ENCODE data around the gene VWA5B1.

VWA5B1 gene

DNA sequence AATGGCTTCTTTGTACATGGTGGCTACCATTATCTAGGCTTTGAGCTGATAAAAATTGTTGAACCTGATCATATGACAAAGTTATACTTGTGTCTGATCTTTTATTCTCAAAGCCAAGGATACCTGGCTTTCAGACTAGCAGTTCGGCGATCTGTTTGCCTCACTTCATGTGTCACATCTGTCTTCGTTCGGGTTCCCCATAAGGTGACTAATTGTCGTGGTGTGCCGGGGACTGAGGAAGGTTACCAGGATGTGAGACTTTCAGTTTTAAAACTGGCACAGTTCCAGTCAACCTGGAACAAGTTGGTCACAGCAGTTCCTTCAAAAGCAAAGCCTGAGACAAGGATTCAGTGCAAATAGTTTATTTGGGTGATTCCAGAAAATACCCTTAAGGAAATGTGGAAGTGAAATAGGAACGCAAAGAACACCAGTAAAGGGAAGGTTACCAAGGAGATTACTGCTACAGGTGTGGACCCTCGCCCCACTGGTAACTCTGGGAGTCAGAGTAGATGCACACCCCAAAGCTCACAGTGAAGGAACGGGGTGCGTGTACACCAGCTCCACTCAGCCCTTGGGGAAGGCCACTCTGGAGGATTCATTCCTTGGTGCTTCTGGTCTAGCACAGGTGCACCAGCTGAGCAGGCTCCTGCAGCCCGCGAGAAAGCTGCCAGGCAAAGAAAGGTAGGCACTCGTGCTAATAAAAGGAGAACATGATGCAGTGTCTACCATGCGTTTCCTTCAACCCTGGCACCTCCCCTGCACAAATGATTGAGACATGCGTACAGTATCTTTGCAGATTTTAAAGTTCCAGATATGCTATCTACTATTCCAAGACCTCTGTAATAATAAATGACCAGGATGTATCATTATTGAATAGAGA, 69.0 kb downstream of the VWA5B1 start:
- no peak for DNase-seq (ENCODE audit: insufficient read length, low spot score)

DNA sequence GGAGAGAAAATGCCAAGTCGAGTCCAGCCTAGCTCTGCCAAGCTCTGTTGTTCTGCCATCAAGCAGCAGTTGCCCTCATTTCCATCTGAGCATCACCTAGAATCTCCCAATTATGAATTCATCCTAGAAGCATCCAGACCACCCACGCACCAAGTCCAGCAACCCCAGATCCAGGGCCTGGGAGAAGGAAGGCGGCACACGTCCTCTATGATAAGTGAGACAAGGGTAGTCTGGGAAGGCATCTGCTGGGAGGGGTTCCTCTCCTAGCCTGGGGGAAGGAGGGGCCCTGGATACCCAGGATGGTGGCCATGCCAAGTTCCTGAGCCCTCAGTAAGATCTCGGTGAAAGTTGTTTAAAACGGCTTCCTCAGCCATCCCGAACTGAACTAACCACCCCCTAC, 70.7 kb downstream of the VWA5B1 start:
- FAIRE-seq (no peak), DNase-seq (ENCODE audit: insufficient read length, low spot score) (no peak)

More for the DNA sequence above, 69.0 kb downstream of the VWA5B1 start:
- no peak for FAIRE-seq

DNA sequence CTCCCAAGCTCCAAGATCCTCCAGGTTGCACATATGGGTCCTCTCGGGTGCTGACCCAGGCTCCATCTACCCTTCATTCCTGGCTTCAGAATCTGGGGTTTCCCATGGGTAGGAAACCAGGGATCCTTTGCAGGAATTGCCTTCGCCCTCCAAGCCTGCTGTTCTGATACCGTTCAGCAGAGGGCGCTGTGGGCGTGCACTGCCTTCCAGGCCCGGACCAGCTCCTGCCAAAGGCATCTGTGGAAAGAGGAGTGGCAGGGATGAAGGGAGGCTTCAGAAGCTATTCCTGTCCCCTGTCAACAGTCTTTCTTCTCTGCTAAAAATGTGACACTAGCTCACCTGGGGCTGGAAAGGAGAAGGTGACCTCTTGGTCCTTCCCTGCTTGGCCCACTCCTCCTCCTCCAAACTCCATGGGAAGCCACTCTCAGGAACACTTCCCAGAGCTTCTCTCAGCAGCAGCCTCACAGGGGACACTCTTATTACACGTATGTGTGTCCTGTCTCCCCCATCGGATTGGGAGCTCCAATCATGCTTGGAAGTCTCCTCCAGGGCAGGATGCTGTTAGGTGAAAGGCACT, 71.2 kb downstream of the VWA5B1 start:
- peak; percentile 67 for DNase-seq (ENCODE audit: insufficient read length, low spot score)

DNA sequence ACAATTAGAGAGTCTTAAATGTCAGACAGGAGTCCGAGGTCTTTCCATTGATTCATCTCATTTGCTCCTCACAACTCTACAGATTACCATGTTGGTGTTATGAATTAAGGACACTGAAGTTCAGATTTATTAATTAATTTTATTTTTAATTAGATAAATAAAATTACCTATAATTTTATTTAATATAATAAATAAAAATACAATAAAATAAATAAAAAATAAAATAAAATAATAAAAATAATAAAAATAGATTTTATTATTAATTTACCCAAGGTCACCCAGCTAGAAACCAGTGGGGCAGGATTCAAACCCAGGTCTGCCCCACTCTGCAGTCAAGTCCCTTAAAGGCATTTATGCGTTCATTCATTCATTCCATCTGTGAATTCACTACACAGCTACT, 72.2 kb downstream of the VWA5B1 start:
- no peak for DNase-seq (ENCODE audit: insufficient read length, low spot score)
- FAIRE-seq = no peak

More for the DNA sequence above, 71.2 kb downstream of the VWA5B1 start:
- FAIRE-seq = peak; percentile 38

DNA sequence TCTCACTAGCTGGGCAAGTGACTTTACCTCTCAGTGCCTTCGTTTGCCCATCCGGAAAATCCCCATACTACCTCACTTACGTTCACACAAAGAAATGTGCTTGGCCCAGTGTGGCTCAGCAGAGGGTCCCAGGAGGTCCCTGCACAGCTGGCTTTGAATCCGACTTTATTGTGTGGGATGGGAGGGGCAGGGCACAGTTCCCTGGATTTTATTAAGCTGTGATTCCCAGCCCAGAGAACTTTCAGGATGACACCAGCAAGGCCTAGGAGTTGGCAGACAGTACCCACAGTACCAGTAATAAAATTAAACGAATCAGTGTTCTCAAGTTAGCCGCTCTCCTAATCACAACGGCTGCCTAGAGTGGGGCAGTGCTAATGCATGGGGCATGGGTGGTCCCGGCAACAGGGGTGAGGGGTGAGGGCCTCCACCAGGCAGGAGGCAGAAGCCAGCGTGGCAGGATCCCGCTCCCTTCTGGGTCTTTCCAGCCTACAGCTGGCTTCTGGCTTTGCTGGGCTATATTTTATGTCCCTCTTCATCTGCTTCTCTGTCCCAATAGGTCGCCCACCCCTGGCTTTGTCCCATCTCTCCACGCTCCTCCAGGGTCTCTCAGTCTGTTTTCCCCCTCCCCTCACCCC, 74.9 kb downstream of the VWA5B1 start:
- FAIRE-seq (no peak), DNase-seq (ENCODE audit: insufficient read length, low spot score) (no peak)

DNA sequence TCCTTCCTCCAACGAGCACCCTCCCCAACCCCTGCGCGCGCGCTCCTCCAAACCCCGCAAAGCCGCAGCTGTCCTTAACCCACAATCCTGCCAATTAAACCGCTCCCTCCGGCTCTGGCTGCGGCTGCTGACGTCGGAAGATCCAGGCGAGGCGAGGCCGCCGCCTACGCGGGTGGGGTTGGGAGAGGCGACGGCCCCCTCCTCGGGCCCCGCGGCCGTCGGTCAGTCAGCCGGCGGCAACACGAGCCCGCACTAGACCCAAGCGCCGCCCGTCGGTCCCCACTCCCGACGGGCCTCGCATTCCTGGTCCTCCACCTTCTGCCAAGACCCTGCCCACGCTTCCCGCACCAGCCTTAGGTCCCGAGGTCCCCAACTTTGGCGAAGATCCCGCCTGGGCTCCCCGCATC, 75.4 kb downstream of the VWA5B1 start:
- DNase-seq (ENCODE audit: insufficient read length, low spot score) (no peak), FAIRE-seq (no peak)

DNA sequence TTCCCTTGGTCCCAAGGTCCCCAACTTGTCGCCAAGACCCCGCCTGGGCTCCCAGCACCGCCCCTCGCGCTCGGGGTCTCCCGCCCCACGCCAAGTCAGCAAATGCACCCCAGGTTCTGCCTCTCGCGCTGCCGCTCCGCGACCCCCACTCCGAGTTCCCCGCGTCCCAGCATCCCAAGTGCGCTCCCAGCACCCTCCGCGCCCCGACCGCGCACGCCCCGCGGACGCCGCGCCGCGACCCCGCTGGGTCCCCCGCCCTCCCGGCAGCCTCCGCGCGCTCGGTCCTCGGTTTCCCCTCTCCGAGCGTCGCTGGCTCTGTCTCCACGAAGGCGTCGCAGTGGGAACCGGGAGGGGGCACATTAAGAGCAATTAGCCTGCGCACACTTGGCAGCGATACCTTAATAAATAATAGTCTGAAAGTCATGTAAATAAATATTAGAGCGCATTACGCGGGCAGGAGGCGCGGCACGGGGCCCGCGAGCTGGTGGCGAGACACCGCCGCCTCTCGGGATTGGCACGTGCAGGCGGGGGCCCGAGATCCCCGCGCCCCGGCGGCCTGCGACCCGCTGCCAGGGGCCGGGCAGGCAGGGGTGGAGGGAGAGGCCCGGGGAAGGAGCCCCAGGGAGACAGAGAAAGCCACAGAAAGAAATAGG, 75.9 kb downstream of the VWA5B1 start:
- no peak for DNase-seq (ENCODE audit: insufficient read length, low spot score)

DNA sequence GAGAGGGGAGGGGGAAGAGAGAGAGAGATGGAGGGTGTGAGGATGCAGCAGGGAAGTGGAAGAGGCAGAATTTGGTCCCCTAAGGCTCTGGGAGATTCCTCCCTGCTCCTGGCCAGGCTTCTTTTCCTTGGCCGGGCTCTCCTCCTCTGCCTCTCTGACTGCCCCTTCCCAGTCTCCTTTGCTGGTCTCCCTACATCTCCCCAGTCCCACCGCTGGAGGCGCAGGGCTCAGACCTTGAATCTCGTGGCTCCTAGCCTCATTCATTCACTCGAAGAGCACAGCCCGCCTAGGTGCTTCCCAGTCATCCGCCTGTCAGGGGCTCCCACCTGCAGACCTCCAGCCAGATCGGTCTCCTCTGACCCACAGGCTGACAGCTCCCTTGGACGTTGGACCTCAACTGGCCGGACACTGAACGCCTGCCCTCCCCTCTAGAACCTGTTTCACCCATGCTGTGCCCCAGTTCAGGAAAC, 76.5 kb downstream of the VWA5B1 start:
- FAIRE-seq (no peak), DNase-seq (ENCODE audit: insufficient read length, low spot score) (peak; percentile 30)

More for the DNA sequence above, 75.9 kb downstream of the VWA5B1 start:
- FAIRE-seq = no peak

DNA sequence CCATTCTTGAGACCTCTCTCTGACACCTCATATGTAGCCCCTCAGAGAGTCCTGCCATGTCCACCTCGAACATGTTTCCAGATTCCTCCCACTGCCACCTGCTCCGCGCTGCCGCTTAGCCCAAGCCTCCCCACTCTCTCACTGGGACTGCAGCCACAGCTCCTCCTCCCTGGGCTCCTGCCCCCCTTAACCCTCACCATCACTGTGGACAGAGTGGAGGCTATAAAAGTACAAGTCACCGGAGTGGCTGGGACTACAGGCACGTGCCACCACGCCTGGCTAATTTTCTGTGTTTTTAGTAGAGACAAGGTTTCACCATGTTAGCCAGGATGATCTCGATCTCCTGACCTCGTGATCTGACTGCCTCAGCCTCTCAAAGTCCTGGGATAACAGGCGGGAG, 77.0 kb downstream of the VWA5B1 start:
- FAIRE-seq = no peak
- DNase-seq (ENCODE audit: insufficient read length, low spot score) = no peak

DNA sequence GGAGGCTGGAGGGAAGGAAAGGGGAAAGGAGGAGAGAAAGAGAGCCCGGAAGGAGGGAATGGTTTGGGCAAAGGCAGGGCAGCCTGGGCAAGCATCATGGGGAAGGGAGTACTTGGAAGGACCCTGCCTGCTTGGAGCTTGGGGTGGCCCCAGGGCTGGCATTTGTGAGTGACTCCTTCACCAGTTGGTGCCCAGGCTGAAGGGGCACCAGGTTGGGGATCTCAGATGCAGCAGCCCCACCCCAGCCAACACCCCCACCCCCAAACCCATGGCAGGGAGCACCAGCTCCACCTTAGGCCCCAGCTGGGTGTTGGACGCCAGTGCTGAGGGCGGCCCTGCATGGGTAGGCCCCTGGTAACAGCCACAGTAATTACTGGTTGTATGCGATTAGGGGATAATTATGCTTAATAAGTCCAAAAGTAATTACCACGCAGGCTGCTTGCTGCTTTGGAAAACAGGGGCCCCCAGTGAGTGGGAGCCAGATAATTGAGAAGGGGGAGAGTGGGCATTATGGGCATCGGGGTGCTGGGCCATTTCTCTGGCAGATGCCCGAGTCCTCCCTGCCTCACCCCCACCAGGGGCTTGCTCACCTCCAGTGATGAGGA, 78.3 kb downstream of the VWA5B1 start:
- FAIRE-seq (no peak), DNase-seq (ENCODE audit: insufficient read length, low spot score) (no peak)

DNA sequence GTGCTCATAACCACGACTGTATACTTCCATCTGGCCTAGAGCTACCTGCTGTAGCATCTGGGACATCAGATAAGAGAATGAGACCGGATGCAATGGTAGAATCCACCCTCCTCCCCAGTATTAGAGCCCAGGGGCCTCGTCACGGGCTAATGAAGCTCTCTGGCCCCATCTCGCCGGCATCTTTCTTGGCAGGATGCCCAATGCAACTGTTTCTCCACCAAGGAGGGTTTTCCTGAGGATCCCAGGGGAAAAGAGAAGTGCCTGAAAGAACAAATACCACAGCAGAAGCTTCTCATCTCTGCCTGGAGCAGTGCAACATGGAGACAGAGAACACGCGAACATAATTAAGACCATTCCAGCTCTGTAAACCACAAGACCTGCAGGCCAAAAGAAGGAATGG, 80.0 kb downstream of the VWA5B1 start:
- no peak for FAIRE-seq
- DNase-seq (ENCODE audit: insufficient read length, low spot score) = no peak

DNA sequence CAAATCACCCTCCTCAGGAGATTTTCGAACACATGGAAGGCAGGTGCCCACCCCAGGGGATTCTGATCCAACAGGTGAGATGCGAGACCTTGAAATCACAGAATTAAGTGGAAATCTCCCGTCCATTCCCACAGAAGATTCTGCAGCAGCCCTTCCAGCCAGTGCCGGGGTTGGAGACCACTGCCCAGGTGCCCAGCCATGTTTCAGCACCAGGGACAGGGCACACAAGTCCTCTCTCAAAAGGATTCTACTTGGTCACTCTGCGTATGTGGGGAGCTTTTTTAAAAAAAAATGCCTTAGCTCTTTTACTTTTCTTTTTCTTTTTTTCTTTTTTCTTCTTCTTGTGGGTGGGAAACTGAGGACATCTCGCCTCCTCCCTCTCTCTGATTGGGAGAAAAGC, 80.7 kb downstream of the VWA5B1 start:
- no peak for DNase-seq (ENCODE audit: insufficient read length, low spot score)
- no peak for FAIRE-seq

DNA sequence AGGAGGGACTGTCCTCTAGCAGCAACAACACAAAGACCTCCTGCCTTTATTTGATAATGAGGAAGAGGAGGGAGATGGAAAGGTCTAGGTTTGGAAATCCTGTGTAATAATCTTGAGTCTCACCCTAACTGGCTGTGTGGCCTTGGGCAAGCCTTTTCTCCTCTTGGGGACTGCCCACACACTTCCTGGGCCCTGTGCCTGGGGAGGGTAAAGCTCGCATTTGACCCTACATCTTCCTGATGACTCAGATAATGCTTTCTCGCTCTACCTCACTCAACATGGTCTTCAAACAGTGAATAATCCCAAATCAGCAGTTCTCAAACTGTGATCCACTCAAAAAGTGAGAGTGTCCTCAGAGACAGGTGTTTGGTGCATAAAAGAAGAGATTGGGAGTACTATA, 81.2 kb downstream of the VWA5B1 start:
- FAIRE-seq = no peak
- no peak for DNase-seq (ENCODE audit: insufficient read length, low spot score)

DNA sequence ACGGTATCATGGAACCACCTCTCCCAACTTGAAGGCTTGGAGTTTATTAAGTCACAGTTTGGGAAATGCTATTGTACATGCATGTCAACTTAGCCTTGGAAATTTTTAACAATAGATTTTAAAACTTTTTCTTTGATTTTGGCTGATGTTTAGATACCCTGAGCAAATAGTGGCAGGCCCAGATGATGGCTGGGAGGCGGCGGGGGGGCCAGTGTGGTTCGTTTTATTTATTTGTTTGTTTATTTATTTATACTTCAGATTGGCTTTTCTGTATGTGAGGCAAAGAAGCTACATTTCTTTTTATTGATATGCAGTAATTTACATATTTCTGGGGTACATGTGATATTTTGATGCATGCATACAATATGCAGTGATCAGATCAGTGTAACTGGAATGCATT, 82.0 kb downstream of the VWA5B1 start:
- FAIRE-seq = no peak

DNA sequence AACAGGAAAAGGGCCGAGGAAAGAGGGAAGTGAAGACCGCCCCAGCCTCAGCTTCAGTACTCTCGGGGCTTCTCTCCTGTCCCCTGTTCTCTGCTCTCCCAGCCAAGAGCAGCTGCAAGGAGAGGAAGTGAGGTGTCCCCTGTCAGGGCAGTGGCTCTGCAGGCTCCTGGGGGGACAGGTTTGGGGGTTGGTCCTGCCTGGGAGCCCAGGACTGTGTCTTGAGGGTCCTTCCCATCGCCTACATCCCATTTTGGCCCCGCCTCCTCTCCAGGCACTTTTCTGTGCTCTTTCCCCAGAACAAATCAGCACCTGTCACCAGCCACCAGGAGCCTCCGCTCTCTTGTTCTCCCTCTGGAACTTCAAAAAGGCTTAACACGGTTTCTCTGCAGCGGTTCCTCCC, 82.6 kb downstream of the VWA5B1 start:
- FAIRE-seq (no peak), DNase-seq (ENCODE audit: insufficient read length, low spot score) (no peak)

More for the DNA sequence above, 82.0 kb downstream of the VWA5B1 start:
- no peak for DNase-seq (ENCODE audit: insufficient read length, low spot score)

DNA sequence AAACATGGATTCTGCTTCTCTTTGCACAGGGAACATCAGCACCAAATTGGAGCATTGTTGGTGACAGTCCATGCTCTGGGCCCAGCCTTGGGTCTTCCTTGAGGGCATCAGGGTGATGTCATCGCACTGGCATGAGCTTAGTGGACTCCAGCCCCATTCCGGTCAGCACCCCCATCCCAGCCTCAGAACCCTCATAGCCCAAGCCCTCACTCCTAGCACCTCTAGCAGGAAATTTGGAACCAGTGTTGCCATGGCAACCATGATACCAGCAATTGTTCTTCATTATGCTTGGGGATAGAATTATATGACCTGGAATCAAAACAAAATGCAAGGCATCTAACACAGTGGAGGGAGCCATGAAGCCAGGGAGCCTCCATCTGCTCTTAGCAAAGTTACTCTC, 83.1 kb downstream of the VWA5B1 start:
- no peak for DNase-seq (ENCODE audit: insufficient read length, low spot score)
- FAIRE-seq = no peak

DNA sequence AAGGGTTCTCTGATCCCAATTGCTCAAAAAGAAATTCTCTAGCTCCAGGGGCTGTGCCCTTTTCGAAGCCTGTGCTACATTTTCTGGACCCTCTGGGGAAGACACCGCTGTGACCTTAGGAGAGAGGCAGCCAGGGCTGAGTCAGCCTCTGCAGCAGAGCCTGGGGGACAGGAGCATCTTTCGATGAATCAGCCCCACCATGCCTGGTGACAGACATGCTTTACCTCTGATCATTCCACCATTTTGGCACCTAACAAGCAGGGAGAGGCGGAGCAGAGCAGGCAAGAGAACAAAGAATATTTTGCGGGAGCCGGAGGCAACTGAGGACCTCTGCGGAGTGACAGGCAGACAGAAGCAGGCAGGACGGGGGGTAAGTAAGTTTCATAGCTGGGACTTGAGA, 84.9 kb downstream of the VWA5B1 start:
- DNase-seq (ENCODE audit: insufficient read length, low spot score) (no peak), FAIRE-seq (no peak)

DNA sequence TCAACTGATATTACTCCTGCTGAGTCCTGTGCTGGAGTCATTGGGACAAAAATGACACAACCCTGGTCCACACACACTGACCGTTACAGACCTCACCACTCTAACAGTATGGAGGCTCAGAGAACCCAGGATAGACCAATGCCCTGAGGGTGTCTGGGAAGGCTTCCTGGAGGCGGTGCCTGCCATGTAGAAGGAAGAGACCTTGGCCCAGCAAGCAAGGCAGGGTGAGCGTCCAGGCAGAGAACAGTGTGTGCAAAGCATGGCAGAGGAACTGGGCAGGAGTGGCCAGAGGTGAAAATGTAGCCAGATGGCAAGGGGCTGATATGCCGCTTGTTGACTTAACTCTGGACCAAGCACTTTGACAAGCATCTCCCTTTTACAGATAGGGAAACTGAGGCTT, 85.5 kb downstream of the VWA5B1 start:
- DNase-seq (ENCODE audit: insufficient read length, low spot score) (no peak), FAIRE-seq (no peak)

DNA sequence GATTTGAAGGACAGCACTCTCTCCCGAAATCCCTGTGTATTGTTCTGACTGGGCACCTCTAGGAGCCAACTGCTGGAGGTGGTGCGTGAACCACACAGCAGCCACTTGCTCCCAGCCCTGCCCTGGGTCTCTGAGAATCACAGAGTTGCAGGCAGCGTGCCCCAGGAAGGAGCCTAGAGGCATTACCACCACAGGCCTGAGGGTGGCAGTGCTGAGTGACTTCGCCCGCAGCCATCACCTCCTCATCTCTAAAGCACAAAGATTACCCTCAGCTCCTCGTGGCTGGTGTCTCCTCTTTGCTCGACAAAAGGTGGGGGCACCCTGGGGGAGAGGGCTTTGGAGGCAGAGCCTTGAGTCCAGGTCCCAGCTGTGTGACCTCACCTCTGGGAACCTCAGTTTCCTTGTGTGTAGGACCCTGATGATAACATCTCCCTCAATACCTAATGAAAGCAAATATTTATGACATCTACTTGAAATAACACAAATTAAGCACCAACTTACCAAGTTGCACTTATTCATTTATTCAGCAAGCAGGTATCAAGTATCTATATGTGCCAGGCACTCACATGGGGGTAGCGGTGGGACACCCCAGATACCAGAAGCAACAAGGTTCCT, 86.3 kb downstream of the VWA5B1 start:
- FAIRE-seq (no peak), DNase-seq (ENCODE audit: insufficient read length, low spot score) (peak; percentile 54)

DNA sequence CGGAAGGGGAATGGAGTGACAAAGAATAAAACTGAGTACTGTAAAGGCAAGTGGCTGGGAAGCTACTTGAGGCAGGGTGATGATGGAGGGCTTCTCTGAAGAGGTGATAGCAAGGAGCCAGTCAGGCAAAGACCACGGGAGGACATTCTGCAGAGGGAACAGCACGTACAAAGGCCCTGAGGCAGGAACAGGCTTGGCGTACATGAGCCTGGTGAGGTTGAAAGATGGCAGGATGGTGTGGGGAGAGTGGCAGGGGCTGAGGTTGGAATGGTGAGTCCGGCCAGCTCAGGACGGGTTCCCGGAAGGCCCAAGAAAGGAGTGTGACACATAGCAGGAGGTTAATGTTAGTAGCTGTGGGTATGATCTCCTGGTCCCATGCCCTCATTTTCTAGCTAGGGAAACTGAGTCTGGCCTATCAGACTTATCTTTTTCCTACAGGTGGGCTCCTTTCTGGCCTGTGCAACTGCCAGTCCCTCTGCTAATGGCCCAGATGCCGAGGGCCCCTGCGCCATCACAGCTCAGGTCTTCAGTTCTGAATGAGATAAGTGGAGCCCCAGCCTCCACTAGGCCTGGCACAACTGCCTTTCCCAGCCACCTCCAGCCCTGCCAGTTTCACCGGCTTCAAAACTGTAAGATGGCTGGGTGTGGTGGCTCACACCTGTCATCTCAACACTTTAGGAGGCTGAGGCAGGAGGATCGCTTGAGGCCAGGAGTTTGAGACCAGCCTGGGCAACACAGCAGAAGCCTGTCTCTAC, 87.0 kb downstream of the VWA5B1 start:
- no peak for DNase-seq (ENCODE audit: insufficient read length, low spot score)
- FAIRE-seq = no peak

Measured in HTR-8/SVneo (cell line).